Adrenal gland (tissue), 12 donors: ENCODE data around the gene NFKBIB. TPM values are rescaled to one million over a fixed set of nuclear protein-coding genes. Genes with fewer than 3 reads are reported as not detected.
"Not testable (repeated sequence)": the region's sequence is repeated elsewhere in the genome, so short reads cannot be mapped to it uniquely, and the experiment has no call there.

Source experiments
- DNase-seq, 7 donors: peaks; one replicate each; pipeline ENCODE4 v3.0.0-alpha.2; 2019 to 2020
- H3K27ac ChIP-seq, 5 donors: fragments of 200-600 bp; sonication (generic) in 4 of 5; 1 replicate in 3 of 5; 2 replicates in 2 of 5; pipeline versions ENCODE4 v1.5.1 to v1.8.0; 2016 to 2020; ENCODE audit warnings: mild to moderate bottlenecking in 1 of 5
- H3K27me3 ChIP-seq: fragments of 200-600 bp; 2 replicates; pipeline ENCODE4 v1.8.0; 2021
- H3K36me3 ChIP-seq, 2 donors: fragments of 200-600 bp; replicated peaks in 1 of 2; 1 replicate in 1 of 2; 2 replicates in 1 of 2; pipeline versions ENCODE4 v1.5.1 to v1.8.0; 2018 to 2022
- H3K4me1 ChIP-seq, 2 donors: fragments of 200-600 bp; replicated peaks in 1 of 2; 1 replicate in 1 of 2; 2 replicates in 1 of 2; pipeline versions ENCODE4 v1.5.1 to v1.8.0; 2018 to 2021
- H3K4me3 ChIP-seq, 4 donors: fragments of 200-600 bp; sonication (generic) in 3 of 4; one replicate each; pipeline ENCODE4 v1.5.1; 2016 to 2018
- H3K9me3 ChIP-seq, 3 donors: fragments of 200-600 bp; sonication (generic) in 1 of 3; replicated peaks in 1 of 3; 1 replicate in 2 of 3; 2 replicates in 1 of 3; pipeline versions ENCODE4 v1.5.1 to v1.8.0; 2016 to 2021
- POLR2A ChIP-seq, 2 donors: fragments of 450-650 bp; IDR thresholded peaks; one replicate each; pipeline ENCODE4 v1.6.1; 2017; ENCODE audit warnings: antibody characterized with exemption in 2 of 2, mild to moderate bottlenecking in 2 of 2, moderate library complexity in 1 of 2
- WGBS, 4 donors: extraction: QIAGEN DNeasy Blood & Tissue Kit in 2 of 4; methylation state at CpG; one replicate each; pipeline versions ENCODE4 v1.1.5 to v1.1.7; 2013 to 2017; 5-methylcytosine and 5-hydroxymethylcytosine counted together
- intact Hi-C, 2 donors: fragments of 100-400 bp; cut with DNase I; formaldehyde crosslinking; loops; one replicate each; pipeline versions ENCODE4 v1.14.1 to v1.15.0; 2022 to 2023
- polyA plus RNA-seq, 3 donors: library from polyadenylated mRNA; stranded (reverse); fragments of 200-250 nt in 2 of 3; fragments of 350-450 nt in 1 of 3; fragmentation: Illumina TruSeq in 1 of 3; extraction: RNeasy Lipid Tissue Mini Kit (QIAGEN cat#74804) in 1 of 3; gene quantifications; one replicate each; pipeline ENCODE4 v1.2.3, GENCODE V29; 2013 to 2014
- total RNA-seq, 9 donors: library from RNA; depleted of rRNA in 4 of 9; stranded (reverse); fragments of >200 nt in 4 of 9; fragments of 120-200 nt in 1 of 9; fragmentation: NEBNext Ultra II Directional in 1 of 9; extraction: Animal tissue kit (Norgen Biotek cat#: 25700) in 1 of 9; gene quantifications; one replicate each; pipeline versions ENCODE4 v1.1.0 to v1.2.4, GENCODE V29; 2013 to 2023
- TF ChIP-seq, protein P1 (sequence below), 6 experiments: fragments of 450-650 bp in 4 of 6; fragments of 200-600 bp in 2 of 6; sonication (generic) in 1 of 6; IDR thresholded peaks; 1 replicate in 5 of 6; 2 replicates in 1 of 6; pipeline versions ENCODE4 v1.5.1 to v1.8.0; 2016 to 2021; ENCODE audit warnings: antibody characterized with exemption in 6 of 6, mild to moderate bottlenecking in 2 of 6, moderate library complexity in 1 of 6
- donor health status: healthy with polysubstance abuse.
- donor health status: Bipolar disorder and iron deficiency.
- donor health status: DM: yes; HTN: yes; CAD: no.
- donor health status: DM: no; HTN: no; CAD: no.
- donor health status: DM: no; HTN: no; CAD: no.
- donor health status: DM: yes; HTN: yes; CAD: no.

The NFKBIB gene
- total and polyA plus RNA-seq, 12 donors = 12.4 to 73.0 (median 31.7) TPM

DNA sequence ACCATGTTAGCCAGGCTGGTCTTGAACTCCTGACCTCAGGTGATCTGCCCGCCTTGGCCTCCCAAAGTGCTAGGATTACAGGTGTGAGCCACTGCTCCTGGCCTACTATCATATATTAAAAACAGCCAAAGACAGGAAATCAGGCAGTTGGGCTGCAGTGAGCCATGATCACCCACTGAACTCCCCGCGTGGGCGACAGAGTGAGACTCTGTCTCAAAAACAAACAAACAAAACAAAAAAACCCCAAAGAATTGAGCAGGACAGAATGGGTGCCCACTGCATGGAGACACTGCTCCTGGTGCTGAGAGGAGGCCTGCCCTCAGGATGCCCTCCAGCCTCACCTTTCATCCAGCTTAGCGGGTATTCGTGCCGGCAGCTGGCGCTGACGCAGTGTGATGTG is 16.5 kb upstream of the NFKBIB start:
- Histone ChIP-seq H3K36me3 (peaks cover 0 to 34% of the 10 kb centered on the region in 2 donors), H3K27ac (no peak overlapping the region), H3K4me3 (no peak overlapping the region), H3K4me1 (peaks cover 5 to 7% of the 10 kb centered on the region in 2 donors), H3K27me3 (no peaks in the 10 kb centered on the region), H3K9me3 (no peaks in the 10 kb centered on the region)
- TF ChIP-seq POLR2A (IDR thresholded peaks at IDR 0.05) = no peak
- TF ChIP-seq, protein P1, sequence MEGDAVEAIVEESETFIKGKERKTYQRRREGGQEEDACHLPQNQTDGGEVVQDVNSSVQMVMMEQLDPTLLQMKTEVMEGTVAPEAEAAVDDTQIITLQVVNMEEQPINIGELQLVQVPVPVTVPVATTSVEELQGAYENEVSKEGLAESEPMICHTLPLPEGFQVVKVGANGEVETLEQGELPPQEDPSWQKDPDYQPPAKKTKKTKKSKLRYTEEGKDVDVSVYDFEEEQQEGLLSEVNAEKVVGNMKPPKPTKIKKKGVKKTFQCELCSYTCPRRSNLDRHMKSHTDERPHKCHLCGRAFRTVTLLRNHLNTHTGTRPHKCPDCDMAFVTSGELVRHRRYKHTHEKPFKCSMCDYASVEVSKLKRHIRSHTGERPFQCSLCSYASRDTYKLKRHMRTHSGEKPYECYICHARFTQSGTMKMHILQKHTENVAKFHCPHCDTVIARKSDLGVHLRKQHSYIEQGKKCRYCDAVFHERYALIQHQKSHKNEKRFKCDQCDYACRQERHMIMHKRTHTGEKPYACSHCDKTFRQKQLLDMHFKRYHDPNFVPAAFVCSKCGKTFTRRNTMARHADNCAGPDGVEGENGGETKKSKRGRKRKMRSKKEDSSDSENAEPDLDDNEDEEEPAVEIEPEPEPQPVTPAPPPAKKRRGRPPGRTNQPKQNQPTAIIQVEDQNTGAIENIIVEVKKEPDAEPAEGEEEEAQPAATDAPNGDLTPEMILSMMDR (IDR thresholded peaks at IDR 0.05) = no peak
- WGBS, 4 donors = 90 to 94% (median 93%) methylated on average over 9 of the region's 9 CpGs
- intact Hi-C loops = no loop called here
- DNase-seq = no peak

GRCh38 chr19:38884691-38885090 is 15.1 kb upstream of the NFKBIB start:
- DNase-seq, H3K27ac ChIP-seq, intact Hi-C loops, H3K4me1 ChIP-seq, H3K9me3 ChIP-seq, H3K27me3 ChIP-seq, H3K4me3 ChIP-seq: not testable (repeated sequence)
- peaks cover 0 to 48% of the 10 kb centered on the region in 2 donors for H3K36me3 ChIP-seq
- 92 to 97% (median 93%) methylated on average over 3 of the region's 3 CpGs for WGBS, 4 donors

DNA sequence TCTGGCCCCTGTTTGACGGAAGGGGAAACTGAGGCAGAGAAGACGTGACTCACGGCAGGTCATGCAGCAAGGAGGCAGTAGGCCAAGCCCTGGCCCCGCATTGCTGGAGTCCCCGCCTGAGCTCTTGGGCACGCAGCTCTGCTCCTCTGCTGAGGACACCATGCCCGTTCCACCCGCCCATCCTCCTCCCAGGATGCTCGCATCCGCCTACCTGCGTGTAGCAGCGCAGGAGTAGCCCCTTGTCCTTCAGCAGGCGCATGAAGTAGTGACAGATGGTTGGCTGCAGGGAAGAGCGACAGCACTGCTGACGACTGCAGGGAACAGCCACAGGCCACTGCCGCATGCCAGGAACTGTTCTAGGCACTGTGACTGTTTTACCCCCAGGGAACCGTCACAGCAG is 10.9 kb upstream of the NFKBIB start:
- DNase-seq = no peak
- intact Hi-C loops = no loop called here
- Histone ChIP-seq H3K4me3 (no peak overlapping the region), H3K27me3 (no peaks in the 10 kb centered on the region), H3K4me1 (peaks cover 10 to 13% of the 10 kb centered on the region in 2 donors), H3K27ac (no peak overlapping the region), H3K9me3 (no peaks in the 10 kb centered on the region), H3K36me3 (peaks cover 0 to 36% of the 10 kb centered on the region in 2 donors)
- no peak for TF ChIP-seq POLR2A (IDR thresholded peaks at IDR 0.05)
- TF ChIP-seq, protein P1 (IDR thresholded peaks at IDR 0.05) = no peak
- 90 to 96% (median 94%) methylated on average over 12 to 17 of the region's 17 CpGs for WGBS, 4 donors

GRCh38 chr19:38889803-38890202 is 10.0 kb upstream of the NFKBIB start:
- Histone ChIP-seq H3K4me3 (no peak overlapping the region), H3K27ac (no peak overlapping the region), H3K9me3 (no peaks in the 10 kb centered on the region), H3K27me3 (no peaks in the 10 kb centered on the region), H3K36me3 (peaks cover 0 to 36% of the 10 kb centered on the region in 2 donors), H3K4me1 (peaks cover 10 to 13% of the 10 kb centered on the region in 2 donors)
- WGBS, 4 donors = 85 to 99% (median 92%) methylated on average over 5 to 8 of the region's 8 CpGs
- intact Hi-C loops = no loop called here
- DNase-seq = no peak
- TF ChIP-seq, protein P1 (IDR thresholded peaks at IDR 0.05) = no peak
- no peak for TF ChIP-seq POLR2A (IDR thresholded peaks at IDR 0.05)

GRCh38 chr19:38890686-38891085 is 9.1 kb upstream of the NFKBIB start:
- Histone ChIP-seq H3K9me3 (no peaks in the 10 kb centered on the region), H3K4me1 (peaks cover 10 to 13% of the 10 kb centered on the region in 2 donors), H3K27ac (no peak overlapping the region), H3K27me3 (no peaks in the 10 kb centered on the region), H3K36me3 (peaks cover 0 to 36% of the 10 kb centered on the region in 2 donors), H3K4me3 (no peak overlapping the region)
- intact Hi-C loops = no loop called here
- no peak for DNase-seq
- TF ChIP-seq, protein P1 (IDR thresholded peaks at IDR 0.05) = no peak
- no peak for TF ChIP-seq POLR2A (IDR thresholded peaks at IDR 0.05)
